T-helper 2 cell treated with Interferon-gamma antibody and Interleukin-4, amounts not matched to agents 5 μg/mL and 100 μg/mL, for 36 hours (primary cell): ENCODE measurements around the gene KRT72.

Experiments
- DNase-seq: peaks from one replicate; pipeline ENCODE4 v3.0.0; 2021; ENCODE audit warnings: low spot score
- H3K27ac Mint-ChIP-seq: one replicate; pipeline ENCODE4 v1.8.0; 2021; ENCODE audit warnings: mild to moderate bottlenecking, mixed read lengths
- H3K27me3 Mint-ChIP-seq: one replicate; pipeline ENCODE4 v1.8.0; 2021; ENCODE audit warnings: low read depth, mixed read lengths
- H3K36me3 Mint-ChIP-seq: one replicate; pipeline ENCODE4 v1.8.0; 2021; ENCODE audit warnings: low read depth, mixed read lengths
- H3K4me1 Mint-ChIP-seq: one replicate; pipeline ENCODE4 v1.8.0; 2021; ENCODE audit warnings: low read depth, mixed read lengths
- H3K4me3 Mint-ChIP-seq: one replicate; pipeline ENCODE4 v1.8.0; 2022; ENCODE audit warnings: mild to moderate bottlenecking, moderate library complexity, mixed read lengths
- H3K9me3 Mint-ChIP-seq: one replicate; pipeline ENCODE4 v1.8.0; 2021; ENCODE audit warnings: mixed read lengths

KRT72 gene

DNA sequence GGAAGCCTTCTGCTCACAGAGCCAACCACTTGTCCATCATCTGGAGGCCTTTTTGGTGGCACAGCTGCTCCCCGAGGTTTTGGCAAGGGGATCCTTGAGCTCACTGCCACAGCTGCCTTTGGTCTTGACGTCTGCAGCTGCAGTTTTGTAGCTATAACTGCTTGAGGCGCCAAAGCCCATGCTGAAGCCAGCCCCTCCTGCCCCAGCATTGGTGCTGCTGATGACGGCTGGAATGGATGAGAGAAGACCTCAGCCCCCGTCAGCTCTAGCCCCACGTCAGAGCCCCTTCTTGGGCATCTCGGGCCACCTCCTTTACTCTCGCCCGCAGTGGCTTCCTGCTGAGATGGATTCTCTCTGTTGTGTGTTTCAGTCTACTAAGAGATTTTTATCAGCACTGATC lies 15.3 kb downstream of the KRT72 start:
- Mint-ChIP-seq H3K4me1 (peaks cover 30% of the 10 kb centered on the region), H3K27ac (peak overlapping the region; percentile 46), H3K4me3 (peak overlapping the region; percentile 19), H3K36me3 (no peaks in the 10 kb centered on the region), H3K9me3 (no peaks in the 10 kb centered on the region), H3K27me3 (peaks cover 13% of the 10 kb centered on the region)
- DNase-seq, result peak; percentile 42

GRCh38 chr12:52585066-52585465 lies 16.2 kb downstream of the KRT72 start:
- Mint-ChIP-seq H3K27ac (peak overlapping the region; percentile 37), H3K36me3 (no peaks in the 10 kb centered on the region), H3K4me1 (peaks cover 33% of the 10 kb centered on the region), H3K9me3 (no peaks in the 10 kb centered on the region), H3K4me3 (peak overlapping the region; percentile 30), H3K27me3 (peaks cover 11% of the 10 kb centered on the region)
- DNase-seq, result no peak

DNA sequence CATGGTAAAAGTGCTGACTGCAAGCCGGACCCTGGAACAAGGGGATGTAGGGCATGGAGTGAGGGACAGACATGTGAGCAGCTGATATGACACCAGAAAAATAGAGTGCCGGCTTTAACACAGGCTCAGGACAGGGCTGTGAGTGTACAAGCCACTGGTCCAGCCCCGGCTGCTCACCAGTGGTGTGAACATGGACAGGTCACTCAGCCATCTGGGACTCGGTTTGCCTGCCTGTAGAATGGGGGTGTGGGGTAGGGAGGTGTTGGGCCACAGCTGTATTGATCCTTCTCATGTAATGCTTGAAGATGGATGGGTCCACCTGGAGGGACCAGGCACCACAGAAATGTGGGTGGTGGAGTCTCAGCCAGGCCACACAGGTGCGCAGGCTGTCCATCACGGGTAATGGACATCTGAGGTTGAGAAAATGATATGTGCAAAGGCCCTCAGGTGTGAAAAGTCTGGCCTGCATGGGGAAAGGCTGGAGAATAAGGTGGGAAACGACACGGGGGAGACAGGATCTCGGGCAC lies 17.0 kb downstream of the KRT72 start:
- Mint-ChIP-seq H3K36me3 (no peaks in the 10 kb centered on the region), H3K9me3 (no peaks in the 10 kb centered on the region), H3K27me3 (peaks cover 8% of the 10 kb centered on the region), H3K27ac (no peak overlapping the region), H3K4me3 (no peak overlapping the region), H3K4me1 (peaks cover 33% of the 10 kb centered on the region)
- DNase-seq, result no peak

DNA sequence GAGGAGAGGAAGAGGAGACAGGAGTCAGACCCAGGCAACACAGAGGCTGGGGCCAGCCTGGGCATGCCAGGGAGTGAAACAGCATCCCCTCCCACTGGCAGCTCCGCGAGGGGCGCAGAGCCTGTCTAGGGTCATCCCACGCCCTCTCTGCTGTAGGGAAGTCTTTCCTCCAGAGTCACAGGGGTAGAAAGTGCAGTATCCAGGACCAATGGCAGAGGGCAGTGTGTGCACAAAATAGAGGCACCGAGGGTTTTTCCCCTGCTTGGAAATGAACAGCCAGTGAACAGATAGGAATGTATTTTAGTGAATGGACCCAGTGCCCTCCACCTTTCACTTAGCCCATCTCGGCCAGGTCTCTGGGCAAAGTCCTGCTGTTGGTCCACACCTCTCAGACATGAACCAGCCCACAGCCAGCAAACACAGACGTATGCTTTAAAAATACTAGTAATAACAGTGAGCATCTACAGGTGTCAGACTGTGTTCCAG lies 18.2 kb downstream of the KRT72 start:
- Mint-ChIP-seq H3K9me3 (no peaks in the 10 kb centered on the region), H3K36me3 (no peaks in the 10 kb centered on the region), H3K27me3 (peaks cover 7% of the 10 kb centered on the region), H3K27ac (no peak overlapping the region), H3K4me3 (no peak overlapping the region), H3K4me1 (peaks cover 33% of the 10 kb centered on the region)
- DNase-seq, result peak; percentile 49

DNA sequence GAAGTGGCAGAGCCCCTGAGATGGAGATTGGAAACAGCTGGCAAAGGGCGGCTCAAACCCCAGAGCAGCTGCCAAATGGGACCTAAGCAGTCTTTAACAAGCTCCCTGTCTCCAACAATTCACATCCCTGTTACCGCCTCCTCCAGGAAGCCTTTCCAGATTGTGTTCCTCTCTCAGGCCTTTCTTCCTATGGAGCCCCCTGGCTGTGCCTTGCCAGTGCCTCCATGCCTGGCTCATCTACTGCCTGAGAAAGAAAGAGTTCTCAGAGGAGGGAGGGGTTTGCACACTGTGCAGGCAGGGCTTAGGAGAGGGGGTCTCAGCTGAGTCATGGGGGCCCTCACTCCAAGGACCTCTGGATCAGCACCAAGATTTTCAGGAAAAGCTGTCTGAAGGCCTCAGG lies 18.8 kb downstream of the KRT72 start:
- Mint-ChIP-seq H3K27me3 (peaks cover 7% of the 10 kb centered on the region), H3K4me1 (peaks cover 33% of the 10 kb centered on the region), H3K36me3 (no peaks in the 10 kb centered on the region), H3K4me3 (no peak overlapping the region), H3K9me3 (no peaks in the 10 kb centered on the region), H3K27ac (no peak overlapping the region)
- no peak for DNase-seq

DNA sequence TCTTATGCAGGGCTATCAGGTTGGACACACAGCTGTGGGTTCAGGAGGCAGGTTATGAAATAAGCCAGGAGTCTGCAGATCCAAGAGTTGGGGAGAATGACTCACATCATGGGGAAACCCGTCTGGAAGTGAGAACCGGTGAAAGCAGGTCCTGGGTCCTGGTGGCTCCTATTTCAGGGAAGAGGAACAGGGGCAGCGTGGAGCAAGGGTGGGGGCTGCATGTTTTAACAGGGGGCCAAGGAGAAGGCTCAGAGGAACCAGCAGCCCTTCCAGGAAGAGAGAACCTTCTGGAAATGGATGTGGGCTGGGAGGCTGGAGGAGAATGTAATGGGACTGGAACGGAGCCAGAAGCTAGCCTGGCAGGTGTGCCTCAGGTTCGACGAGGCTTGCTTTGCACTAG lies 19.8 kb downstream of the KRT72 start:
- H3K27me3 Mint-ChIP-seq, result peaks cover 3% of the 10 kb centered on the region
- no peaks in the 10 kb centered on the region for H3K36me3 Mint-ChIP-seq
- no peak for DNase-seq
- peaks cover 25% of the 10 kb centered on the region for H3K4me1 Mint-ChIP-seq
- no peak overlapping the region for H3K27ac Mint-ChIP-seq
- no peak overlapping the region for H3K4me3 Mint-ChIP-seq
- no peaks in the 10 kb centered on the region for H3K9me3 Mint-ChIP-seq

- Mint-ChIP-seq H3K4me1 (peaks cover 21% of the 10 kb centered on the region), H3K36me3 (no peaks in the 10 kb centered on the region), H3K27me3 (peaks cover 3% of the 10 kb centered on the region), H3K4me3 (no peak overlapping the region), H3K27ac (no peak overlapping the region), H3K9me3 (no peaks in the 10 kb centered on the region)
- DNase-seq, result no peak
Measured at GRCh38 chr12:52581066-52581465, 20.2 kb downstream of the KRT72 start.

DNA sequence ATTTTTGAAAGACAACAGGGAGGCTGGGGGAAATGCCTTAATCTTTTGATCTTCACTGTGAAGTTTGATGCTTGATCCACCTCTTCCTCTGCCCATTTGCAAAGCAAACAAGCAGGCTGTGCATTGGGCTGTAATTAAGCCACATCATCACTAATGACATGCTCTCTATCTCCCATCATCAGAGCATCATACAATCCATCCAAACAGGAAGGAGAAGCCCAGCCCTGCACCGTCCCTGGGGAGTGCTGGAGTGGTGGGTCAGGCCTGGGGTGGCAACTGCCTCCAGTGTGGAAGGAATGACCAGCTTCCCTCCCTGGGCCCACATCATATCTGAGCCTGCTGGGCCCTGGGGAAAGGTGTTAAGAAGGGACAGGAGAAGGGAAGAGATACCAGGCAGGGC lies 20.8 kb downstream of the KRT72 start:
- no peak for DNase-seq
- Mint-ChIP-seq H3K27ac (no peak overlapping the region), H3K36me3 (no peaks in the 10 kb centered on the region), H3K27me3 (peaks cover 3% of the 10 kb centered on the region), H3K9me3 (no peaks in the 10 kb centered on the region), H3K4me3 (no peak overlapping the region), H3K4me1 (peaks cover 16% of the 10 kb centered on the region)

GRCh38 chr12:52579468-52580465 lies 21.5 kb downstream of the KRT72 start:
- Mint-ChIP-seq H3K4me1 (peaks cover 9% of the 10 kb centered on the region), H3K27ac (no peak overlapping the region), H3K36me3 (no peaks in the 10 kb centered on the region), H3K9me3 (no peaks in the 10 kb centered on the region), H3K4me3 (no peak overlapping the region), H3K27me3 (peaks cover 3% of the 10 kb centered on the region)
- DNase-seq, result no peak

- Mint-ChIP-seq H3K36me3 (no peaks in the 10 kb centered on the region), H3K4me1 (peaks cover 7% of the 10 kb centered on the region), H3K4me3 (no peak overlapping the region), H3K9me3 (no peaks in the 10 kb centered on the region), H3K27me3 (peaks cover 3% of the 10 kb centered on the region), H3K27ac (no peak overlapping the region)
- no peak for DNase-seq
Measured at GRCh38 chr12:52578469-52578868, 22.8 kb downstream of the KRT72 start.

DNA sequence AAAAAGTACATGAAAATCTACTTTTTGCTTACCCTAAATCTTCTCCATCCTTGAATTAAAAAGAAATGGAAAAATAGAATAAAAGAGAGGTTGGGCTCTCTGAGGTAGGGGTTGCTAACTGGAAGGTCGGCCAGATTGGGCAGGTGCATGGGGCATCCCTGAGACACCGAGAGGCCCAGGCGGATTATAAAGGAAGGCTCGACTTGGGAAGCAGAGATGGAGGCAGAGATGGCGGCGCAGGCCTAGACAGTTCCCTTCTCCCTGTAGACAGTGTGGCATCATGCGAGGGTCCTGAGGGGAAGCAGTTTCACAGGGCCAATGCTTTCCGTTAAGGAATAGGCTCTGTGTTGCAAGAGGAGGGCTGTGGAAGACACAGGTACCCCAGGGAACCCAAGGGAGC lies 23.9 kb downstream of the KRT72 start:
- Mint-ChIP-seq H3K9me3 (no peaks in the 10 kb centered on the region), H3K4me3 (no peak overlapping the region), H3K27ac (no peak overlapping the region), H3K4me1 (peaks cover 3% of the 10 kb centered on the region), H3K36me3 (no peaks in the 10 kb centered on the region), H3K27me3 (no peaks in the 10 kb centered on the region)
- DNase-seq, result no peak

GRCh38 chr12:52575948-52576347 lies 25.3 kb downstream of the KRT72 start:
- Mint-ChIP-seq H3K4me1 (peaks cover 3% of the 10 kb centered on the region), H3K9me3 (no peaks in the 10 kb centered on the region), H3K36me3 (no peaks in the 10 kb centered on the region), H3K4me3 (no peak overlapping the region), H3K27ac (no peak overlapping the region), H3K27me3 (no peaks in the 10 kb centered on the region)
- no peak for DNase-seq

DNA sequence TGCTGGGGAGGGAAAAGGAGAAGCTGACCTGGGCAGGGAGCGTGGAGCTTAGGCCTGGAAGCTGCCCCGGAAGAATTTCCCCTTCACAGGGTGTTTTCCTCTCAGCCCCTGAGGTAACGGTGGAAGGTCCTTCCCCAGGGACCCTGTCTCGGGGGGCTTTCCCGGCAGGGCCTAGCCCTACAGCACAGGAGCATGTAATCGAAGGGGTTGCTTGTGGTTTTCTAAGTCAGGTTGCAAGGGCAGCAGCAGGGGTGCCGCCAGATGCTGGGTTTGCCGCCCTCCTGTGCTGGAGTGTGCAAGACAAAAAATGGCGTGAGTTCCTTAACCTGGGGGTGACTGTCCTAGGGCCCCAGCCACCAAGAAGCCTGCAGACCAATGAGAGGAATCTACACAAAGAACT lies 26.0 kb downstream of the KRT72 start:
- H3K27ac Mint-ChIP-seq, result no peak overlapping the region
- no peaks in the 10 kb centered on the region for H3K36me3 Mint-ChIP-seq
- peaks cover 2% of the 10 kb centered on the region for H3K4me1 Mint-ChIP-seq
- no peak overlapping the region for H3K4me3 Mint-ChIP-seq
- H3K9me3 Mint-ChIP-seq, result no peaks in the 10 kb centered on the region
- DNase-seq, result no peak
- H3K27me3 Mint-ChIP-seq, result no peaks in the 10 kb centered on the region

- no peak for DNase-seq
- H3K27ac Mint-ChIP-seq, result no peak within 1 kb of the TSS
- H3K27me3 Mint-ChIP-seq, result no peaks in the 10 kb centered on the region
- no peaks in the 10 kb centered on the region for H3K36me3 Mint-ChIP-seq
- H3K4me1 Mint-ChIP-seq, result no peaks in the 10 kb centered on the region
- no peak within 1 kb of the TSS for H3K4me3 Mint-ChIP-seq
- no peaks in the 10 kb centered on the region for H3K9me3 Mint-ChIP-seq
Measured at GRCh38 chr12:52573743-52574142, 27.5 kb downstream of the KRT72 start, which contains the start of gene KRT74. TSS of gene KRT74 (minus strand) at chr12:52573843. CDS start at chr12:52573777, 66 bp downstream.
